Hepatocyte (in vitro differentiated cells): ENCODE results near the gene BCL10. TPM values are rescaled to one million over a fixed set of nuclear protein-coding genes. Genes with fewer than 3 reads are reported as not detected.
A peak's percentile ranks its signal among the peaks of the same experiment; 100 is the strongest.

ENCODE experiments used
- DNase-seq: peaks from one replicate; pipeline ENCODE4 v3.0.0-alpha.2; 2016; ENCODE audit warnings: low spot score
- H2AFZ ChIP-seq: fragments of 200-600 bp; sonication (generic); 2 replicates; pipeline ENCODE4 v1.6.0; 2016; ENCODE audit warnings: antibody characterized with exemption, mild to moderate bottlenecking
- H3K27ac ChIP-seq: fragments of 200-600 bp; sonication (generic); 2 replicates; pipeline ENCODE4 v1.5.1; 2016; ENCODE audit warnings: mild to moderate bottlenecking
- H3K27me3 ChIP-seq: fragments of 200-600 bp; sonication (generic); 2 replicates; pipeline ENCODE4 v1.6.1; 2016
- H3K36me3 ChIP-seq: fragments of 200-600 bp; sonication (generic); replicated peaks from 2 replicates; pipeline ENCODE4 v1.5.1; 2016; ENCODE audit warnings: low read depth; ENCODE audit not compliant: insufficient read depth
- H3K4me1 ChIP-seq: fragments of 200-600 bp; sonication (generic); 2 replicates; pipeline ENCODE4 v1.5.1; 2016; ENCODE audit warnings: mild to moderate bottlenecking, moderate library complexity; ENCODE audit not compliant: insufficient read depth
- H3K4me2 ChIP-seq: fragments of 200-600 bp; sonication (generic); 2 replicates; pipeline ENCODE4 v1.6.0; 2016
- H3K4me3 ChIP-seq: fragments of 200-600 bp; sonication (generic); 2 replicates; pipeline ENCODE4 v1.5.1; 2016; ENCODE audit warnings: mild to moderate bottlenecking
- H3K79me2 ChIP-seq: fragments of 200-600 bp; sonication (generic); 2 replicates; pipeline ENCODE4 v1.6.0; 2017; ENCODE audit warnings: mild to moderate bottlenecking
- H3K9me2 ChIP-seq: fragments of 200-600 bp; sonication (generic); replicated peaks from 2 replicates; pipeline ENCODE4 v1.6.0; 2017; ENCODE audit warnings: mild to moderate bottlenecking; ENCODE audit not compliant: insufficient read depth
- H3K9me3 ChIP-seq: fragments of 200-600 bp; sonication (generic); 2 replicates; pipeline ENCODE4 v1.5.1; 2016; ENCODE audit warnings: low read depth, mild to moderate bottlenecking
- H4K20me1 ChIP-seq: fragments of 200-600 bp; sonication (generic); 2 replicates; pipeline ENCODE4 v1.6.0; 2016; ENCODE audit warnings: mild to moderate bottlenecking; ENCODE audit not compliant: insufficient read depth, poor library complexity, severe bottlenecking
- EZH2 ChIP-seq: fragments of 200-600 bp; sonication (generic); IDR thresholded peaks from 2 replicates; pipeline ENCODE4 v1.6.1; 2016; ENCODE audit warnings: antibody characterized with exemption, mild to moderate bottlenecking, borderline replicate concordance
- EZH2phosphoT487 ChIP-seq: fragments of 200-600 bp; sonication (generic); IDR thresholded peaks from one replicate; pipeline ENCODE4 v1.6.1; 2018; ENCODE audit warnings: antibody characterized with exemption, mild to moderate bottlenecking, low read depth, moderate library complexity; ENCODE audit not compliant: unreplicated experiment, severe bottlenecking
- WGBS: methylation state at CpG from one replicate; pipeline ENCODE4 v1.1.6; 2016; ENCODE audit warnings: low lambda C conversion rate; ENCODE audit errors: missing lambda C conversion rate; 5-methylcytosine and 5-hydroxymethylcytosine counted together
- polyA plus RNA-seq: library from polyadenylated mRNA; unstranded; fragments of >200 nt; fragmentation: Nextera tagmentation; extraction: Ambion mirVana; gene quantifications from 2 replicates; pipeline ENCODE4 v1.2.1, GENCODE V29; 2016
- total RNA-seq: library from RNA; depleted of rRNA; stranded (reverse); fragments of >200 nt; gene quantifications from 2 replicates; pipeline ENCODE4 v1.2.3, GENCODE V29; 2014
- TF ChIP-seq, protein P1 (sequence below): fragments of 200-600 bp; sonication (generic); IDR thresholded peaks from 2 replicates; pipeline ENCODE4 v1.5.1; 2016; ENCODE audit warnings: antibody characterized with exemption, mild to moderate bottlenecking; ENCODE audit not compliant: poor library complexity

Gene BCL10
- total and polyA plus RNA-seq, 2 experiments from 2014 or later: 25.9 to 33.5 TPM

- Histone ChIP-seq H3K27me3 (no peaks in the 10 kb centered on the region), H3K4me3 (no peak overlapping the region), H3K4me1 (peaks cover 23% of the 10 kb centered on the region), H3K79me2 (peaks cover 58% of the 10 kb centered on the region), H3K36me3 (no peaks in the 10 kb centered on the region), H3K9me3 (no peaks in the 10 kb centered on the region), H2AFZ (no peak overlapping the region), H4K20me1 (peaks cover 8% of the 10 kb centered on the region), H3K27ac (peak overlapping the region; percentile 98), H3K9me2 (no peaks in the 10 kb centered on the region), H3K4me2 (peak overlapping the region; percentile 78)
- TF ChIP-seq, protein P1, sequence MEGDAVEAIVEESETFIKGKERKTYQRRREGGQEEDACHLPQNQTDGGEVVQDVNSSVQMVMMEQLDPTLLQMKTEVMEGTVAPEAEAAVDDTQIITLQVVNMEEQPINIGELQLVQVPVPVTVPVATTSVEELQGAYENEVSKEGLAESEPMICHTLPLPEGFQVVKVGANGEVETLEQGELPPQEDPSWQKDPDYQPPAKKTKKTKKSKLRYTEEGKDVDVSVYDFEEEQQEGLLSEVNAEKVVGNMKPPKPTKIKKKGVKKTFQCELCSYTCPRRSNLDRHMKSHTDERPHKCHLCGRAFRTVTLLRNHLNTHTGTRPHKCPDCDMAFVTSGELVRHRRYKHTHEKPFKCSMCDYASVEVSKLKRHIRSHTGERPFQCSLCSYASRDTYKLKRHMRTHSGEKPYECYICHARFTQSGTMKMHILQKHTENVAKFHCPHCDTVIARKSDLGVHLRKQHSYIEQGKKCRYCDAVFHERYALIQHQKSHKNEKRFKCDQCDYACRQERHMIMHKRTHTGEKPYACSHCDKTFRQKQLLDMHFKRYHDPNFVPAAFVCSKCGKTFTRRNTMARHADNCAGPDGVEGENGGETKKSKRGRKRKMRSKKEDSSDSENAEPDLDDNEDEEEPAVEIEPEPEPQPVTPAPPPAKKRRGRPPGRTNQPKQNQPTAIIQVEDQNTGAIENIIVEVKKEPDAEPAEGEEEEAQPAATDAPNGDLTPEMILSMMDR: no peak
- TF ChIP-seq EZH2: no peak
- TF ChIP-seq EZH2phosphoT487: no peak
- no peak for DNase-seq
Measured at GRCh38 chr1:85273397-85273796, 3.0 kb downstream of the BCL10 start.

DNA sequence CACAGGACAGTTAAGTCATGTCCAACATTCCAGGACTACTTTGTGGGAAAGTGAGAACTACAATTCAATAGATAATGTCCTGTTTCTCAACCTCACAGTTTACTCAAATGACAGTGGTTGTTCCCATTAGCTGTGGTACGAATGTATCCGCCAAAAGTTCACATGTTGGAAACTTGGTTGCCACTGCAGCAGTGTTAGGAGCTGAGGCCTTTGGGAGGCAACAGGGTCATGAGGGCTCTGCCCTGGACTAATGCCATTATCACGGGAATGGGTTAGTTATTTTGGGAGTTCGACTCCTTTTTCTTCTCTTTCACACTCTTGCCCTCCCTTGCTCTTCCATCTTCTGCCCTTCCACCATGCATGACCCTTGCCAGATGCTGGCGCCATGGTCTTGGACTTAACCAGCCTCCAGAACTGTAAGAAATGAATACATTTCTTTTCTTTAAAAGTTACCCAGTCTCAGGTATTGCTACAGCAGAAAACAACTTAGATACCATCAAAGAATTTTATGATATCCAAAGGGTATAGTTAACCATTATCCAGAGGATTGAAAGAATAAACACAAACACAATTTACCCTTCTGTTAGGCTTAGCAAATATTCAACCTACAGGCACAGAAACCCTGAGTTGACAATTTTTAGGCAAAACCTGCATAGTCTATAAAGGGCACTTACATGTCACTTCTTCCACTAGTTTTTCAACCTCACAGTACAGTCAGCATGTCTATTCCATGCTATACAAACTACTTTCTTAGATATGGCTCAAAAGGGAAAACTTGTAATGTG is 7.4 kb downstream of the BCL10 start:
- WGBS: 82% methylated on average over 5 of the region's 5 CpGs
- H3K4me2 ChIP-seq: peak overlapping the region; percentile 51
- H2AFZ ChIP-seq: no peak overlapping the region
- peak overlapping the region; percentile 20 for H3K27ac ChIP-seq
- H3K4me3 ChIP-seq: no peak overlapping the region
- TF ChIP-seq EZH2phosphoT487 (no peak), EZH2 (no peak)
- TF ChIP-seq, protein P1: no peak
- H3K79me2 ChIP-seq: peaks cover 68% of the 10 kb centered on the region
- no peaks in the 10 kb centered on the region for H3K9me2 ChIP-seq
- H3K27me3 ChIP-seq: no peaks in the 10 kb centered on the region
- DNase-seq: no peak
- H4K20me1 ChIP-seq: peaks cover 5% of the 10 kb centered on the region
- no peaks in the 10 kb centered on the region for H3K9me3 ChIP-seq
- peaks cover 3% of the 10 kb centered on the region for H3K36me3 ChIP-seq
- H3K4me1 ChIP-seq: peaks cover 15% of the 10 kb centered on the region

GRCh38 chr1:85267313-85267712 is 9.1 kb downstream of the BCL10 start:
- H3K36me3 ChIP-seq: peaks cover 3% of the 10 kb centered on the region
- H3K9me2 ChIP-seq: no peaks in the 10 kb centered on the region
- no peak overlapping the region for H3K4me2 ChIP-seq
- 97% methylated on average over 2 of the region's 2 CpGs for WGBS
- H3K27me3 ChIP-seq: no peaks in the 10 kb centered on the region
- no peak for DNase-seq
- no peaks in the 10 kb centered on the region for H4K20me1 ChIP-seq
- peaks cover 12% of the 10 kb centered on the region for H3K4me1 ChIP-seq
- no peaks in the 10 kb centered on the region for H3K9me3 ChIP-seq
- TF ChIP-seq EZH2phosphoT487: no peak
- TF ChIP-seq, protein P1: no peak
- TF ChIP-seq EZH2: no peak
- H3K4me3 ChIP-seq: no peak overlapping the region
- H3K27ac ChIP-seq: no peak overlapping the region
- H3K79me2 ChIP-seq: peaks cover 51% of the 10 kb centered on the region
- no peak overlapping the region for H2AFZ ChIP-seq
